HCT116 (cell line): ENCODE data around the gene ST3GAL5. TPM values are rescaled to one million over a fixed set of nuclear protein-coding genes. Genes with fewer than 3 reads are reported as not detected.

Experiments
- ATAC-seq: fragments of 200-7000 bp; cut with Tn5 transposase; 2 replicates; pipeline ENCODE4 v1.9.1; 2020; ENCODE audit warnings: mild to moderate bottlenecking, moderate library complexity
- BruUV-seq: library from RNA; stranded (reverse); fragments of 400-500 nt; replicated peaks from 2 replicates; lab custom pipeline; 2021; lab: Mats Ljungman, UMichigan
- CTCF ChIA-PET: fragments of 300-600 bp; sonication (Branson Sonifier 250); formaldehyde crosslinking; loops from one replicate; lab custom pipeline; 2021; ENCODE audit warnings: antibody characterized with exemption; lab: Charles Lee
- POLR2A ChIA-PET: fragments of 300-600, 350-600 bp; sonication (Branson Sonifier 250); formaldehyde crosslinking; loops from one replicate; lab custom pipeline; 2021; ENCODE audit warnings: antibody characterized with exemption; lab: Charles Lee
- RAD21 ChIA-PET, 2 experiments: fragments of 300-600 bp; sonication (Branson Sonifier 250); formaldehyde crosslinking; loops; one replicate each; lab custom pipeline; 2023; ENCODE audit warnings: low total read pairs in 2 of 2; ENCODE audit not compliant: uncharacterized antibody in 2 of 2, unreplicated experiment in 2 of 2, low non-redundant PET in 1 of 2; lab: Charles Lee
- DNase-seq: peaks from one replicate; pipeline ENCODE4 v3.0.0-alpha.2; 2010; ENCODE audit warnings: low read depth, low spot score
- H2AFZ ChIP-seq: fragments of 200-600 bp; shearing (Covaris generic), sonication (generic); 2 replicates; pipeline ENCODE4 v1.6.1; 2017; ENCODE audit warnings: low read depth, mixed run types, mixed read lengths, antibody characterized with exemption, low read length; ENCODE audit not compliant: poor library complexity, severe bottlenecking
- H3K27ac ChIP-seq: 2 replicates; pipeline ENCODE4 v1.5.1; 2012; ENCODE audit warnings: low read depth, low read length
- H3K27me3 ChIP-seq: fragments of 200-600 bp; sonication (generic); 2 replicates; pipeline ENCODE4 v1.6.1; 2016; ENCODE audit warnings: mixed run types, low read length, mixed read lengths; ENCODE audit not compliant: insufficient read depth
- H3K36me3 ChIP-seq, 2 experiments: fragments of 200-500 bp in 1 of 2; fragments of 200-600 bp in 1 of 2; sonication (Bioruptor generic) in 1 of 2; sonication (generic) in 1 of 2; 2 replicates each; pipeline versions ENCODE4 v1.5.1 to v1.6.1; 2014 to 2016; ENCODE audit warnings: low read length in 2 of 2, inconsistent platforms in 1 of 2, mixed read lengths in 1 of 2, mixed run types in 1 of 2; ENCODE audit not compliant: insufficient read depth in 2 of 2, control insufficient read depth in 1 of 2
- H3K4me1 ChIP-seq, 2 experiments: fragments of 200-600 bp in 1 of 2; sonication (generic) in 1 of 2; 2 replicates each; pipeline versions ENCODE4 v1.5.1 to v1.6.1; 2012 to 2017; ENCODE audit warnings: low read length in 2 of 2, inconsistent platforms in 1 of 2, mild to moderate bottlenecking in 1 of 2, mixed read lengths in 1 of 2, mixed run types in 1 of 2, moderate library complexity in 1 of 2; ENCODE audit not compliant: insufficient read depth in 2 of 2, control insufficient read depth in 1 of 2
- H3K4me2 ChIP-seq: fragments of 200-600 bp; sonication (generic); 2 replicates; pipeline ENCODE4 v1.6.1; 2017; ENCODE audit warnings: mixed run types, low read length, mixed read lengths
- H3K4me3 ChIP-seq, 2 experiments: fragments of 200-600 bp in 1 of 2; sonication (generic) in 1 of 2; replicated peaks in 1 of 2; 2 replicates each; pipeline ENCODE4 v1.5.1; 2011 to 2016; ENCODE audit warnings: low read length in 2 of 2, control low read depth in 1 of 2, low read depth in 1 of 2, mild to moderate bottlenecking in 1 of 2, mixed read lengths in 1 of 2, mixed run types in 1 of 2
- H3K79me2 ChIP-seq: fragments of 200-600 bp; sonication (generic); 2 replicates; pipeline ENCODE4 v1.6.1; 2017; ENCODE audit warnings: mild to moderate bottlenecking, mixed run types, low read length, moderate library complexity, mixed read lengths; ENCODE audit not compliant: insufficient read depth
- H3K9ac ChIP-seq: fragments of 200-600 bp; sonication (generic); 2 replicates; pipeline ENCODE4 v1.6.1; 2016; ENCODE audit warnings: low read length, mixed read lengths
- H3K9me2 ChIP-seq: fragments of 200-600 bp; sonication (generic), shearing (Covaris generic); 2 replicates; pipeline ENCODE4 v1.6.1; 2017; ENCODE audit warnings: mixed run types, mild to moderate bottlenecking, moderate library complexity; ENCODE audit not compliant: insufficient read depth
- H3K9me3 ChIP-seq, 2 experiments: fragments of 200-500 bp in 1 of 2; fragments of 200-600 bp in 1 of 2; sonication (Bioruptor generic) in 1 of 2; sonication (generic) in 1 of 2; 2 replicates each; pipeline ENCODE4 v1.6.1; 2014 to 2017; ENCODE audit warnings: low read length in 2 of 2, mixed read lengths in 2 of 2, inconsistent platforms in 1 of 2, low read depth in 1 of 2, mild to moderate bottlenecking in 1 of 2, mixed run types in 1 of 2, moderate library complexity in 1 of 2; ENCODE audit not compliant: control insufficient read depth in 1 of 2, insufficient read depth in 1 of 2
- H4K20me1 ChIP-seq: fragments of 200-600 bp; sonication (generic), shearing (Covaris generic); 2 replicates; pipeline ENCODE4 v1.6.1; 2017; ENCODE audit warnings: mixed run types, mild to moderate bottlenecking, moderate library complexity; ENCODE audit not compliant: insufficient read depth
- ATF3 ChIP-seq: IDR thresholded peaks from 2 replicates; pipeline ENCODE4 v1.6.1; 2012
- CBX3 ChIP-seq: IDR thresholded peaks from 2 replicates; pipeline ENCODE4 v1.6.1; 2012; ENCODE audit warnings: low read depth
- EGR1 ChIP-seq: IDR thresholded peaks from 2 replicates; pipeline ENCODE4 v1.6.1; 2012; ENCODE audit warnings: low read depth
- ELF1 ChIP-seq: IDR thresholded peaks from 2 replicates; pipeline ENCODE4 v1.6.1; 2012; ENCODE audit warnings: low read depth, borderline replicate concordance
- EZH2 ChIP-seq: fragments of 200-600 bp; sonication (generic); IDR thresholded peaks from 2 replicates; pipeline ENCODE4 v1.6.1; 2017; ENCODE audit warnings: antibody characterized with exemption, mixed run types
- FOSL1 ChIP-seq: IDR thresholded peaks from 2 replicates; pipeline ENCODE4 v1.6.1; 2012; ENCODE audit warnings: low read depth
- JUND ChIP-seq: IDR thresholded peaks from 2 replicates; pipeline ENCODE4 v1.6.1; 2012
- MAX ChIP-seq: IDR thresholded peaks from 2 replicates; pipeline ENCODE4 v1.6.1; 2012
- RAD21 ChIP-seq: IDR thresholded peaks from 2 replicates; pipeline ENCODE4 v1.6.1; 2012; ENCODE audit warnings: low read depth, mild to moderate bottlenecking
- SIN3A ChIP-seq: IDR thresholded peaks from 2 replicates; pipeline ENCODE4 v1.6.1; 2012; ENCODE audit warnings: low read depth
- SP1 ChIP-seq: IDR thresholded peaks from 2 replicates; pipeline ENCODE4 v1.6.1; 2012; ENCODE audit warnings: low read depth
- YY1 ChIP-seq: IDR thresholded peaks from 2 replicates; pipeline ENCODE4 v1.6.1; 2011; ENCODE audit warnings: low read length, low read depth, moderate library complexity, mild to moderate bottlenecking; ENCODE audit not compliant: insufficient replicate concordance; ENCODE audit errors: extremely low read depth
- ZNF274 ChIP-seq: fragments of 200-500 bp; sonication (Bioruptor generic); IDR thresholded peaks from 2 replicates; pipeline ENCODE4 v1.6.1; 2014; ENCODE audit warnings: mild to moderate bottlenecking, low read depth, low read length, inconsistent platforms
- intact Hi-C: fragments of 100-400 bp; cut with micrococcal nuclease; formaldehyde crosslinking; loops from 2 replicates; pipeline ENCODE4 v1.10.0; 2022
- total RNA-seq: library from RNA; stranded (reverse); gene quantifications from one replicate; pipeline ENCODE4 v1.2.1, GENCODE V29; 2021; ENCODE audit not compliant: unreplicated experiment

Gene ST3GAL5
- total RNA-seq, 1 experiment from 2014 or later: 14.8 TPM

GRCh38 chr2:85867556-85868292 lies 21.1 kb downstream of the ST3GAL5 start:
- TF ChIP-seq ELF1 (no peak), EGR1 (no peak)
- Histone ChIP-seq H3K9me2 (no peaks in the 10 kb centered on the region), H3K9me3 (no peaks in the 10 kb centered on the region), H3K4me3 (no peak overlapping the region), H3K27ac (no peak overlapping the region), H3K36me3 (no peaks in the 10 kb centered on the region), H3K79me2 (no peaks in the 10 kb centered on the region), H2AFZ (no peak overlapping the region), H4K20me1 (no peaks in the 10 kb centered on the region), H3K4me1 (no peaks in the 10 kb centered on the region), H3K9ac (no peak overlapping the region), H3K27me3 (no peaks in the 10 kb centered on the region), H3K4me2 (no peak overlapping the region)
- ChIA-PET POLR2A (no interaction called here), RAD21 (no interaction called here), CTCF (no interaction called here)
- intact Hi-C loops: no loop called here
- DNase-seq (no peak), ATAC-seq (no peak)
- no TSS peak for BruUV-seq

- Histone ChIP-seq H3K79me2 (no peaks in the 10 kb centered on the region), H3K27me3 (no peaks in the 10 kb centered on the region), H3K36me3 (no peaks in the 10 kb centered on the region), H3K4me2 (no peak overlapping the region), H4K20me1 (no peaks in the 10 kb centered on the region), H3K9me2 (no peaks in the 10 kb centered on the region), H3K9ac (no peak overlapping the region), H3K9me3 (no peaks in the 10 kb centered on the region), H3K4me1 (no peaks in the 10 kb centered on the region), H3K4me3 (no peak overlapping the region), H3K27ac (no peak overlapping the region), H2AFZ (no peak overlapping the region)
- DNase-seq (no peak), ATAC-seq (no peak)
- intact Hi-C loops: no loop called here
- no TSS peak for BruUV-seq
- ChIA-PET POLR2A (no interaction called here), RAD21 (no interaction called here), CTCF (no interaction called here)
- no peak for TF ChIP-seq MAX
- TF ChIP-seq RAD21: no peak
- no peak for TF ChIP-seq SIN3A
- no peak for TF ChIP-seq EGR1
- TF ChIP-seq JUND: no peak
- TF ChIP-seq ELF1: no peak
- no peak for TF ChIP-seq EZH2
- no peak for TF ChIP-seq YY1
- no peak for TF ChIP-seq ATF3
- no peak for TF ChIP-seq ZNF274
- no peak for TF ChIP-seq FOSL1
- no peak for TF ChIP-seq SP1
- no peak for TF ChIP-seq CBX3
Measured at GRCh38 chr2:85867121-85867520, 21.7 kb downstream of the ST3GAL5 start.
